Body of pancreas (tissue), 4 donors: ENCODE data around the gene CARHSP1.

Experiments used
- CTCF ChIP-seq, 7 experiments: fragments of 450-650 bp in 4 of 7; fragments of 200-600 bp in 3 of 7; sonication (generic) in 3 of 7; IDR thresholded peaks; one replicate each; pipeline ENCODE4 v1.5.1; 2016 to 2019; ENCODE audit warnings: antibody characterized with exemption in 7 of 7
- POLR2A ChIP-seq, 3 donors: fragments of 450-650 bp; IDR thresholded peaks; one replicate each; pipeline ENCODE4 v1.6.1; 2016; ENCODE audit warnings: antibody characterized with exemption in 3 of 3, mild to moderate bottlenecking in 2 of 3

- TF ChIP-seq CTCF (IDR thresholded peaks at IDR 0.05) (no peak), POLR2A (IDR thresholded peaks at IDR 0.05) (no peak)
These were observed 13.3 kb upstream of the CARHSP1 start, which contains the start of gene LITAFD for GRCh38 chr16:8882041-8882617.
